Astrocyte of the cerebellum (primary cell): Measurements from ENCODE around the gene CREB1.

Experiments used
- DNase-seq: peaks from one replicate; pipeline ENCODE4 v3.0.0-alpha.2; 2011; ENCODE audit warnings: low read depth
- H3K4me3 ChIP-seq: 2 replicates; pipeline ENCODE4 v1.5.1; 2011; ENCODE audit warnings: mild to moderate bottlenecking, low read depth, low read length, moderate library complexity
- CTCF ChIP-seq: IDR thresholded peaks from 2 replicates; pipeline ENCODE4 v1.5.1; 2012; ENCODE audit warnings: low read length, low read depth, moderate library complexity, mild to moderate bottlenecking; ENCODE audit errors: missing control alignments
- in situ Hi-C: cut with HindIII; loops from 2 replicates; pipeline ENCODE4 v1.10.0; 2017; ENCODE audit warnings: low sequenced_read_pairs

The CREB1 gene

DNA sequence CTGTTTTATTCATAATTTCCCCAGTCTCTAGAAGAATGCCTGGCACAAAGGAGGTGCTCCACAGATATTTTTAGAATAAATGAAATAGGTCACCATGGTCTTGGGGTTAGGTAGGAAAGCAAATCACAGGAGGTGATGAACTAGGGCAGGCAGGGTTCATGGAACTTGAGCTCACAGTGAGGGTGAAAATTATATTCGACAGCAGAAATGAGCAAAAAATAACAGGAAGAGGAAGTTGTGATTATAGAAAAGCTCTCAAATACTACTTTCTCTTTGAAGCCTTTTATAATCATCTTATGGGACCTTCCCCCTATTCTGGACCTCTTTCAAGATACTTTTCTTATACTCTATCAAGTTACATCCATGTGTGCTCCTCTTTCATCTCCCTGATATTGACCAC lies 4.5 kb upstream of the CREB1 start:
- in situ Hi-C loops, result no loop called here
- H3K4me3 ChIP-seq, result no peak overlapping the region
- no peak for DNase-seq
- TF ChIP-seq CTCF, result no peak

GRCh38 chr2:207528980-207529329 lies 807 bp upstream of the CREB1 start:
- H3K4me3 ChIP-seq, result peak overlapping the region; percentile 68
- TF ChIP-seq CTCF, result no peak
- in situ Hi-C loops, result no loop called here
- DNase-seq, result no peak

GRCh38 chr2:207530160-207531031 lies 634 bp downstream of the CREB1 start:
- TF ChIP-seq CTCF, result no peak
- peak overlapping the region; percentile 68 for H3K4me3 ChIP-seq
- in situ Hi-C loops, result no loop called here
- DNase-seq, result no peak

- H3K4me3 ChIP-seq, result peak overlapping the region; percentile 68
- TF ChIP-seq CTCF, result no peak
- in situ Hi-C loops, result no loop called here
- no peak for DNase-seq
Measured at GRCh38 chr2:207531032-207531952, 1.5 kb downstream of the CREB1 start.

DNA sequence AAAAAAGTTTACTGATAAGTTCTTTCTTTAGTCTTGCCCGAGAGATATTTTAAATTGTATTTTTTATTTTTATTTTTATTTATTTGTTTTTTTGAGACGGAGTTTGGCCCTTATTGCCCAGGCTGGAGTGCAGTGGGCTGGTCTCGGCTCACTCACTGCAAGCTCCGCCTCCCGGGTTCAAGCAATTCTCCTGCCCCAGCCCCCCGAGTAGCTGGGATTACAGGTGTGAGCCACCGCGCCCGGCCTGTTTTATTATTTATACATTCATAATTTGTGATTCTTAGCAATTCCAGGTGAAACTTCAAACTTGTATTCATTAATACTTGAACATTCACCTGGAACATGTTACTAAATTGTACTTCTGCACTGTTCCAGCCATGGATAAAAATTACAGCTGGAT lies 2.9 kb downstream of the CREB1 start:
- TF ChIP-seq CTCF, result no peak
- in situ Hi-C loops, result no loop called here
- H3K4me3 ChIP-seq, result no peak overlapping the region
- DNase-seq, result no peak

DNA sequence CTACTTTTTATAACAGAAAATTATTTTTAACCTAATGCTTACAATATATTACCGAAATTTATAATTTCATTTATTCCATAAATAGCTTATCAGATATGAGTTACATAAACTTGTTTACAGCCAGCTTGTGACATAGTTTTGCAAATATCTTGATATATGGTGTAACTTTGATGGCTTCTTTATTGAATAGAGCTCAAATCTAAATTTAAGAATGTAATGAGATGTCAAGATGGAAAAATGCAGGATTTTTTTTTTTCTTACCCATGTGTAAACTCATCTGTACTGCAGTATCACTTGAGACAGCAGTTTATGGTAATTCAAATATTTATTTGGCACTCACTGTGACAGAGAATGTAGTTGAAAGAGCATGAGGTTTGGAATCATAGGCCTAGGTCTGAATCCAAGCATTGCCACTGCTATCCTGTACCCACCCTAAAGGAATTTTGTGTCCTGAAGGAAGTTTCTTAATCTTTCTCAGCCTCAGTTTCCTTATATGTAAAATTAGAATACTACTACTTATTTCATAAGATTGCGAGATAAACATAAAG lies 3.8 kb downstream of the CREB1 start:
- in situ Hi-C loops, result no loop called here
- DNase-seq, result no peak
- no peak overlapping the region for H3K4me3 ChIP-seq
- TF ChIP-seq CTCF, result no peak
